ENCODE data around the gene TBC1D21.

TBC1D21 gene

DNA sequence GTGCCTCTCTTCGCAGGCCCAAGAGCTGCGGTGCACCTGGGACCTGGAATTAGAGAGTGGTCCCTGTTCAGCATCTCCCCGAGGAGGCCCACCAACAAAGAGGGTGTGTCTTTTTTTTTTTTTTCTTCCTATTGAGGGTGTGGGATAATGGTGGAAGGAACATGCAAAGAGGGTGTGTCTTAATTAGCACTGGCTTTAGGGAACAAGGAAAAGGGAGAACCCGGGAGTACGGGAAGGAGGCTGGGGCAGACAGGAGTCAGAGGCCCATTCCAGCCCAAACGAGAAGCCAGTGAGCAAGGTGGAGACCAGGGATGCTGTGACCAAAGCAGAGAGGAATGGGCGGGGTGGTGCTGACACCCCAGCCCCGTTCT lies 52.5 kb downstream of the TBC1D21 start:
- no peak for TF ChIP-seq CTCF (IDR thresholded peaks at IDR 0.05; ENCODE audit: control insufficient read depth, extremely low read depth, insufficient read depth)
- H3K4me3 ChIP-seq (ENCODE audit: low read depth, low read length): no peak overlapping the region
- no peak for DNase-seq (ENCODE audit: low read depth)

- no peak for TF ChIP-seq CTCF (IDR thresholded peaks at IDR 0.05; ENCODE audit: control insufficient read depth, extremely low read depth, insufficient read depth)
Observed at GRCh38 chr15:73926219-73927002, 53.0 kb downstream of the TBC1D21 start, which contains the start of gene LOXL1. Gene LOXL1 (plus strand): TSS chr15:73926462. CDS start chr15:73926784, 322 bp downstream.

GRCh38 chr15:73927003-73927475 lies 53.7 kb downstream of the TBC1D21 start:
- no peak for TF ChIP-seq CTCF (IDR thresholded peaks at IDR 0.05; ENCODE audit: control insufficient read depth, extremely low read depth, insufficient read depth)
- DNase-seq (ENCODE audit: low read depth): no peak
- H3K4me3 ChIP-seq (ENCODE audit: low read depth, low read length): peak overlapping the region; percentile 57

More at GRCh38 chr15:73926219-73927002, 53.0 kb downstream of the TBC1D21 start, which contains the start of gene LOXL1:
- H3K4me3 ChIP-seq (ENCODE audit: low read depth, low read length): peak within 1 kb of the TSS; percentile 57
- no peak for DNase-seq (ENCODE audit: low read depth)

DNA sequence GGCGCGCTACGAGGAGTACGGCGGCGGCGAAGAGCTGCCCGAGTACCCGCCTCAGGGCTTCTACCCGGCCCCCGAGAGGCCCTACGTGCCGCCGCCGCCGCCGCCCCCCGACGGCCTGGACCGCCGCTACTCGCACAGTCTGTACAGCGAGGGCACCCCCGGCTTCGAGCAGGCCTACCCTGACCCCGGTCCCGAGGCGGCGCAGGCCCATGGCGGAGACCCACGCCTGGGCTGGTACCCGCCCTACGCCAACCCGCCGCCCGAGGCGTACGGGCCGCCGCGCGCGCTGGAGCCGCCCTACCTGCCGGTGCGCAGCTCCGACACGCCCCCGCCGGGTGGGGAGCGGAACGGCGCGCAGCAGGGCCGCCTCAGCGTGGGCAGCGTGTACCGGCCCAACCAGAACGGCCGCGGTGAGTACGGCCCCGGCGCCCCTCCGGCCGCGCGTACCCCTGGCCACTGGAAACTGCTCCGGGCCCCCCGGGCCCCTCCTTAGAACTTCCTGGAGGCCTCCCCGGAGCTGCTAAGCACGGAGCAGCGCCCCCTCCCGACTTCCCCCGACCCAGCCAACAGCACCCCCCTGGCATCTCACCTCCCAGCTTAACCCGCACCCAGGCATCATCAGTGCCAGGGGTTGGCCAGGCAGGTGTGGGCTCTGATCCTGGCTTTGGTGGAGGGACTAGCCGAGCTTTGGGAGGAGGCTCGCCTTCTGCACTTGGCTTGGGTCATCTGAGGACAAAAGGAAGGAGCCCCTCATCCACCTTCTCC lies 54.3 kb downstream of the TBC1D21 start:
- H3K4me3 ChIP-seq (ENCODE audit: low read depth, low read length): peak overlapping the region; percentile 57
- no peak for DNase-seq (ENCODE audit: low read depth)
- TF ChIP-seq CTCF (IDR thresholded peaks at IDR 0.05; ENCODE audit: control insufficient read depth, extremely low read depth, insufficient read depth): peak; percentile 63

- H3K4me3 ChIP-seq (ENCODE audit: low read depth, low read length): peak overlapping the region; percentile 57
- TF ChIP-seq CTCF (IDR thresholded peaks at IDR 0.05; ENCODE audit: control insufficient read depth, extremely low read depth, insufficient read depth): no peak
- no peak for DNase-seq (ENCODE audit: low read depth)
Observed at GRCh38 chr15:73928241-73928579, 54.8 kb downstream of the TBC1D21 start.

- TF ChIP-seq CTCF (IDR thresholded peaks at IDR 0.05; ENCODE audit: control insufficient read depth, extremely low read depth, insufficient read depth): no peak
- H3K4me3 ChIP-seq (ENCODE audit: low read depth, low read length): no peak overlapping the region
- no peak for DNase-seq (ENCODE audit: low read depth)
Observed at GRCh38 chr15:73928971-73929627, 55.7 kb downstream of the TBC1D21 start.

All from LNCaP clone FGC (cell line).